ENCODE results near the gene SIRPB2.

Gene SIRPB2

DNA sequence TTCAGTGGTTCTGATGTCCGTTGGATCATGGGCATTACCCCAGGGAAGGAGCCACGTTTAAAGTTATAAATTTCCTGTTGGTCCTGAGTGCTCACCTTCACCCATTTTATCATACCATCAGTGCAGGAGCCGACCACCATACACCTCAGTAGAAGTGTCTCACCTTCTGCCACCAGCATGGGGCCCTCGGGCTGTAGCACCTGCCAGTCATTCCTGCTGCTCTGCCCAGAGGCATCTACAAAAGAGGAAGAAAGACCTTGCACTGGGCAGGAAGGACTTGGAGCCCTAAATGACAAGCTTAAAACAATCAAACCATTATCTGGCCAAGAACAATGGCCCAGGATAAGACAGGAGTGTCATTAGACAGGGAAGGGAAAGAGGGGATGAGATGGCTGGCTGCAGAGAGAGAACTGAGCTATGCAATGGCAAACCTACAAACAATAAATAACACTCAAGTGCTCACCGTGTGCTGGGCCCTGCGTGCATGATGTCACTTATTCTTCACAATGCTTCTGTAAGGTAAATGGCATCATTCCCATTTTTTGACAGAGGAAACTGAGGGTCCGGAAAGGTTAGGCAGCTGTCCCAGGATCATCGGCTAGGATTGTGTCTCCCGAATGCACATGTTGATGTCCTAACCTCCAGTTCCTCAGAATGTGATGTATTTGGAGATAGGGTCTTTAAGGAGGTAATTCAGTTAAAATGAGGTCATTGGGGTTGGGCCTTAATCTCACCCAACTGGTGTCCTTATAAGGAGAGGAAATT is 11.2 kb downstream of the SIRPB2 start:
- TF ChIP-seq, protein P1, sequence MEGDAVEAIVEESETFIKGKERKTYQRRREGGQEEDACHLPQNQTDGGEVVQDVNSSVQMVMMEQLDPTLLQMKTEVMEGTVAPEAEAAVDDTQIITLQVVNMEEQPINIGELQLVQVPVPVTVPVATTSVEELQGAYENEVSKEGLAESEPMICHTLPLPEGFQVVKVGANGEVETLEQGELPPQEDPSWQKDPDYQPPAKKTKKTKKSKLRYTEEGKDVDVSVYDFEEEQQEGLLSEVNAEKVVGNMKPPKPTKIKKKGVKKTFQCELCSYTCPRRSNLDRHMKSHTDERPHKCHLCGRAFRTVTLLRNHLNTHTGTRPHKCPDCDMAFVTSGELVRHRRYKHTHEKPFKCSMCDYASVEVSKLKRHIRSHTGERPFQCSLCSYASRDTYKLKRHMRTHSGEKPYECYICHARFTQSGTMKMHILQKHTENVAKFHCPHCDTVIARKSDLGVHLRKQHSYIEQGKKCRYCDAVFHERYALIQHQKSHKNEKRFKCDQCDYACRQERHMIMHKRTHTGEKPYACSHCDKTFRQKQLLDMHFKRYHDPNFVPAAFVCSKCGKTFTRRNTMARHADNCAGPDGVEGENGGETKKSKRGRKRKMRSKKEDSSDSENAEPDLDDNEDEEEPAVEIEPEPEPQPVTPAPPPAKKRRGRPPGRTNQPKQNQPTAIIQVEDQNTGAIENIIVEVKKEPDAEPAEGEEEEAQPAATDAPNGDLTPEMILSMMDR (IDR thresholded peaks at IDR 0.05; ENCODE audit: insufficient read depth, missing control alignments), result no peak
- FAIRE-seq, result no peak
- no peak for DNase-seq (ENCODE audit: insufficient read length, low spot score)

DNA sequence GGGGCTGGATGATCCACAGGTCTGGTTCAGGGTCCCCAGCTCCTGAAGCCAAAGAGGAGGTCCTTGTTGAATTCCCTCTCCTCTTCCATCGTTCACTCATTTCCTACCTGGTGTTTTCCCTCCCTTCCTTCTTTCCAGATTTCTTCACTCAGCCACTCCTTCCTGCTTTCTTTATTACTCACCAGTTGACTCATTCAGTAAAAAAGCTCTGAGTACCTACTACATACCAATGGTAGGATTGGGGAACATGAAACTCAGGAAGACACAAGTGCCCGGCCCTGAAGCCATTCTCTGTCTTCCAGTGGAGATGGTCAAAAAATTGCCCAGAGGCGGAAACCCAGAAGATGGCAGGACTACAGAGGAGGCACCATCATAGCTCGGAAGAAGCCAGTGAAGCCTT is 12.7 kb downstream of the SIRPB2 start:
- FAIRE-seq (no peak), DNase-seq (ENCODE audit: insufficient read length, low spot score) (no peak)
- TF ChIP-seq, protein P1 (IDR thresholded peaks at IDR 0.05; ENCODE audit: insufficient read depth, missing control alignments), result no peak

DNA sequence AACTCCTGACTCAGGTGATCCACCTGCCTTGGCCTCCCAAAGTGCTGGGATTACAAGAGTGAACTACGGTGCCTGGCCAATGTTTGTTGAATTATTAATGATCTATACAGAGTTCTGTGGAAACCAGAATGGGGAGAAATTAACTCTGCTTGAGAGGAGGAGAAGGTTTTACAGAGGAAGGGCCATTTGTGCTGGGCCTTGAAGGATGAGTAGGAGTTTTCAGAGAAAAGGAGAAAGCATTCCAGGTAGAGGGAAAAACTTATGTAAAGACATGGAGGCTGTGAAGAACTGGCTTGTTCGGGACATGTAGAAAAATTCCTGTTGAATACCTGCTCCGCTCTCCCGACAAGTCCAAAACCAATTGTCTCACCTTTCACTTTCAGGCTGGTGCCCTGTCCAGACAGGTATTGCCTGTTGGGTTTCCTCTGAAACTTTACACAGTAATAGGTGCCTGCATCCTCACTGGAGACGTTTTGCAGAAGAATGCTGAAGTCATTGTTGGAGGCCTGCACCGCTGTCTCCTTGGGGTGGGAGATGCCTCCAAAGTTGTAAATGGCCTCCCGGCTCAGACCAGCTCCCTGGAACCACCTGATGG is 13.2 kb downstream of the SIRPB2 start:
- FAIRE-seq (no peak), DNase-seq (ENCODE audit: insufficient read length, low spot score) (no peak)
- TF ChIP-seq, protein P1 (IDR thresholded peaks at IDR 0.05; ENCODE audit: insufficient read depth, missing control alignments), result no peak

DNA sequence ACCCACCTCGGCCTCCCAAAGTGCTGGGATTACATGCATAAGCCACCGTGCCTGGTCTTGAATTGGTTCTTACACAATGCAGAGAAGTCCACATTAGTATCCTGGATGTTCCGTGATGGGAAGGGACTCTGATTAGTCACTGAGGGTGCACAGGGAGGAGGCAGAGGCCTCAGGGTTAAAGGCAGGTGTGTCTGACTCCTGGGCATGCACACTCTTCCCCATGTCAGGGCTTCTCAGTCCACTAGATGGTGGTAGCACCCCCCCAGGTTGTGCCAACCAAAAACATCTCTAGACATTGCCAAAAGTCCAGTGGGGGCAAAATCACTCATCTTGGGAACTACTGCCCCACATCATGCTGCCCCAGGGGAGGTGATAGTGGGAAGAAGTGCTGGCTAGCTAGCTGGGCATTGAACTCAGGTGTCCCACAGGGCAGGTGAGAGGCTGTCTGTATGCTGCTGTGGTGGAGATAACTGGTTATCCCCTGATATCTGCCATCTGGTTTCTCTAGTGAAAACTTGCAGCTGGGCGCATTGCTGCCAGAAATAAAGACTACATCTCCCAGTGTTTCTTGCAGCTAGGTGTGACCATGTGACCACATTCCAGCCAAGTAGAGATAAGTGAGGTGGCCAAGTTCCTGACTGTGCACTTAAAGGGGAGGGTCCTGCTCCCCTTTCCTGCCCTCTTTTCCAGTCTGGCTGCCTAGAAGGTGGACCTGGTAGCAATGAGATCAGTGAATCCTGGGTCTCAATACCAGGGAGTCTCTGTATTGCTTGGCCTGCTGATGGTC is 16.2 kb downstream of the SIRPB2 start:
- TF ChIP-seq, protein P1 (IDR thresholded peaks at IDR 0.05; ENCODE audit: insufficient read depth, missing control alignments), result no peak
- DNase-seq (ENCODE audit: insufficient read length, low spot score) (no peak), FAIRE-seq (no peak)

DNA sequence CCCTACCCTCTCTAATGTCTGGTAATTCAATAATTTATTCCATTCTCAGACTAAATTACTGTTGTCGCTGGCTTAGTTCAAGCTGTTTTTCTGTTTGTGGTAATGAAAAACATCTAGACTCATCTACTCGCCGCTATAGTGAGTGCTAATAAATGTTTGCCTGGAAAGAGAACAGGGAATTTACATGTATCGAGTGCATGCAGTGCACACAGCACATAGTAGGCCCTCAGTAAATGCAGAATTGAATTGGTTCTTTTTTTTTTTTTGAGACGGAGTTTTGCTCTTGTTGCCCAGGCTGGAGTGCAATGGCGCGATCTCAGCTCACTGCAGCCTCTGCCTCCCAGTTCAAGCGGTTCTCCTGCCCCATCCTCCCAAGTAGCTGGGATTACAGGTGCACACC is 16.9 kb downstream of the SIRPB2 start:
- TF ChIP-seq, protein P1 (IDR thresholded peaks at IDR 0.05; ENCODE audit: insufficient read depth, missing control alignments), result no peak
- DNase-seq (ENCODE audit: insufficient read length, low spot score), result no peak
- no peak for FAIRE-seq

DNA sequence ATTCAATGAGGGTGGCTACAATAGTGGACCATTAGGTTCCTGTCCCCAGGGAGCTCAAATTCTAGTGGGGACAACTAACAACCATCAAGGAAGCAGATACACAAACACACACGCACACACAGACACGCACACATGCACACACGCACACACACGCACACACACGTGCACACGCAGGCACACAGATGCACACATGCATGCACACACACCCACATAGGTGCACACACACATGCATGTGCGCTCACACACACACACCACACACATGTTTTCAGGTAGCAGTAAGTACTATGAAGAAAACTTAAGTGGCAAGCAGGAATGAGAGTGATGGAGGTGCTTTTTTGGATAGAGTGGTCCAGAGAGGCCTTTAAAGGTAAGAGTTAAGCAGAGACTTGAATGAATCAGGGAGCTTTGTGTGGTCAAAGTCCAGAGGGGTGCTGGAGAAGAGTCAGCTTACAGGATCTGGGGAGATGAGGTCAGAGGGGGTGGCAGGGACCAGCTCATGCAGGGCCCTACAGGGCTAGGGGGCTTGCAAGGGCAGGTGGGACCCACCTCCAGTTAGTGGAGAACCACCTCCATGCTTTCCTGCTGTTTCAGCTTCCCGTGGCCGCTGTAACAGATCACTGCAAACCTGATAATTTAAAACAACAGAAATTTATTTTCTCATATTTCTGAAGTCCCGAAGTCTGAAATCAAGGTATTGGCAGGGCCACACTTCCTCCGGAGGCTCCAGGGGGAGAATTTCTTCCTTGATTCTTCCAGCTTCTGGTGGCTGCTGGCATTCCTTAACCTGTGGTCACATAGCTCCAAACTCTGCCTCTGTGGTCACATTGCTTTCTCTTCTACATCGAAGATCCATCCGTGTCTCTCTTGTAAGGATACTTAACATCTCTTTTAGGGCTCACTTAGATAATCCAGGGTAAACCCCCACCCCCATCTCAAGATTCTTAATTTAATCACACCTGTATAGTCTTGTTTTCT is 17.7 kb downstream of the SIRPB2 start:
- no peak for DNase-seq (ENCODE audit: insufficient read length, low spot score)
- FAIRE-seq, result no peak
- TF ChIP-seq, protein P1 (IDR thresholded peaks at IDR 0.05; ENCODE audit: insufficient read depth, missing control alignments), result no peak

All from D721Med (cell line).